Endothelial cell of umbilical vein (primary cell): ENCODE data around the gene TIMM8B. TPM values are rescaled to one million over a fixed set of nuclear protein-coding genes. Genes with fewer than 3 reads are reported as not detected.

Experiments
- BruUV-seq: library from RNA; stranded (reverse); fragments of 400-500 nt; replicated peaks from 2 replicates; lab custom pipeline; 2021; lab: Mats Ljungman, UMichigan
- CTCF ChIA-PET: fragments of 300-600, 350-600 bp; sonication (Branson Sonifier 250); formaldehyde crosslinking; loops from one replicate; lab custom pipeline; 2021; ENCODE audit warnings: antibody characterized with exemption, inconsistent platforms; lab: Charles Lee
- POLR2A ChIA-PET: fragments of 300-600, 350-600 bp; sonication (Branson Sonifier 250); formaldehyde crosslinking; loops from one replicate; lab custom pipeline; 2021; ENCODE audit warnings: antibody characterized with exemption, inconsistent platforms; lab: Charles Lee
- DNase-seq: peaks from one replicate; pipeline ENCODE4 v3.0.0-alpha.2; 2011; ENCODE audit warnings: low read depth, low spot score
- FAIRE-seq: peaks from 2 replicates; lab custom pipeline; 2011; peaks lifted over from hg19 to GRCh38; lab: Jason Lieb, UNC
- H2AFZ ChIP-seq: 2 replicates; pipeline ENCODE4 v1.6.0; 2012; ENCODE audit warnings: low read depth, low read length, control low read depth, inconsistent platforms
- H3K27ac ChIP-seq: 2 replicates; pipeline ENCODE4 v1.5.1; 2011; ENCODE audit warnings: low read depth, mild to moderate bottlenecking, control low read depth, low read length, moderate library complexity; ENCODE audit not compliant: insufficient read depth
- H3K27me3 ChIP-seq, 2 experiments: 2 replicates each; pipeline versions ENCODE4 v1.6.0 to v1.6.1; 2011; ENCODE audit warnings: low read length in 2 of 2, mixed read lengths in 1 of 2; ENCODE audit not compliant: control insufficient read depth in 2 of 2, insufficient read depth in 2 of 2
- H3K36me3 ChIP-seq, 2 experiments: 2 replicates in 1 of 2; 3 replicates in 1 of 2; pipeline ENCODE4 v1.5.1; 2011; ENCODE audit warnings: low read length in 2 of 2, mild to moderate bottlenecking in 1 of 2, moderate library complexity in 1 of 2; ENCODE audit not compliant: control insufficient read depth in 2 of 2, insufficient read depth in 2 of 2; ENCODE audit errors: extremely low read depth in 1 of 2
- H3K4me1 ChIP-seq: 3 replicates; pipeline ENCODE4 v1.5.1; 2011; ENCODE audit warnings: mild to moderate bottlenecking, low read length; ENCODE audit not compliant: control insufficient read depth, insufficient read depth; ENCODE audit errors: extremely low read depth
- H3K4me2 ChIP-seq: 2 replicates; pipeline ENCODE4 v1.6.1; 2011; ENCODE audit warnings: low read length, control low read depth, mixed read lengths; ENCODE audit not compliant: insufficient read depth
- H3K4me3 ChIP-seq, 3 experiments: fragments of 200-600 bp in 1 of 3; sonication (generic), shearing (Covaris generic) in 1 of 3; replicated peaks in 1 of 3; 2 replicates each; pipeline ENCODE4 v1.5.1; 2011 to 2016; ENCODE audit warnings: control low read depth in 3 of 3, low read length in 3 of 3, mild to moderate bottlenecking in 2 of 3, inconsistent platforms in 1 of 3, low read depth in 1 of 3, moderate library complexity in 1 of 3; ENCODE audit not compliant: insufficient read depth in 1 of 3
- H3K79me2 ChIP-seq: 2 replicates; pipeline ENCODE4 v1.6.0; 2012; ENCODE audit warnings: low read length, inconsistent platforms; ENCODE audit not compliant: control insufficient read depth, insufficient read depth
- H3K9ac ChIP-seq: replicated peaks from 2 replicates; pipeline ENCODE3; 2011; ENCODE audit warnings: low read length, control low read depth; ENCODE audit not compliant: insufficient read depth; ENCODE audit errors: extremely low read depth
- H3K9me1 ChIP-seq: replicated peaks from 3 replicates; pipeline ENCODE4 v1.6.0; 2011; ENCODE audit warnings: mild to moderate bottlenecking, low read length; ENCODE audit not compliant: control insufficient read depth, insufficient read depth; ENCODE audit errors: extremely low read depth
- H3K9me3 ChIP-seq: replicated peaks from 2 replicates; pipeline ENCODE4 v1.5.1; 2012; ENCODE audit warnings: low read length, inconsistent platforms; ENCODE audit not compliant: control insufficient read depth, insufficient read depth
- H4K20me1 ChIP-seq: replicated peaks from 2 replicates; pipeline ENCODE3; 2011; ENCODE audit warnings: mild to moderate bottlenecking, low read length; ENCODE audit not compliant: control insufficient read depth, insufficient read depth; ENCODE audit errors: extremely low read depth
- CTCF ChIP-seq, 2 donors: IDR thresholded peaks; 1 replicate in 1 of 2; 2 replicates in 1 of 2; pipeline ENCODE4 v1.5.1; 2011; ENCODE audit warnings: low read length in 2 of 2, mild to moderate bottlenecking in 2 of 2, moderate library complexity in 2 of 2, control low read depth in 1 of 2, inconsistent platforms in 1 of 2, low read depth in 1 of 2; ENCODE audit not compliant: insufficient read depth in 1 of 2; ENCODE audit errors: extremely low read depth in 1 of 2
- MAX ChIP-seq: IDR thresholded peaks from 2 replicates; pipeline ENCODE4 v1.6.1; 2011; ENCODE audit not compliant: insufficient read depth, insufficient read length
- dilution Hi-C: fragments of 300-500 bp; cut with MboI; formaldehyde crosslinking; loops from one replicate; pipeline ENCODE4 v1.15.0; 2019; ENCODE audit warnings: low sequenced_read_pairs; ENCODE audit not compliant: extremely low pct_ligation_motif_present
- intact Hi-C: fragments of 100-400 bp; cut with micrococcal nuclease; formaldehyde crosslinking; loops from one replicate; pipeline ENCODE4 v1.10.0; 2022
- polyA plus RNA-seq, 4 experiments: library from polyadenylated mRNA; depleted of rRNA in 3 of 4; stranded (reverse) in 3 of 4; unstranded in 1 of 4; fragments of >200 nt; gene quantifications; 2 replicates each; pipeline versions ENCODE4 v1.2.1 to v1.2.3, GENCODE V29; 2011 to 2012; ENCODE audit warnings: missing spikeins in 1 of 4
- total RNA-seq: library from RNA; stranded (reverse); gene quantifications from 2 replicates; pipeline ENCODE4 v1.2.3, GENCODE V29; 2021

Gene TIMM8B
- total and polyA plus RNA-seq, 2 donors (not counting 3 experiments of a cell fraction or from before 2014, with no cell fraction given): 77.0 to 110 TPM

- no TSS peak for BruUV-seq
- Histone ChIP-seq H3K9me3 (no peaks in the 10 kb centered on the region), H3K9me1 (no peaks in the 10 kb centered on the region), H4K20me1 (no peaks in the 10 kb centered on the region), H2AFZ (no peak overlapping the region), H3K27me3 (no peaks in the 10 kb centered on the region), H3K9ac (no peak overlapping the region), H3K4me3 (no peak overlapping the region), H3K4me2 (no peak overlapping the region), H3K36me3 (no peaks in the 10 kb centered on the region), H3K4me1 (no peaks in the 10 kb centered on the region), H3K79me2 (no peaks in the 10 kb centered on the region), H3K27ac (no peak overlapping the region)
- DNase-seq: peak; percentile 39
- TF ChIP-seq MAX: no peak
- peak; percentile 41 to 65 for TF ChIP-seq CTCF (IDR thresholded peaks at IDR 0.05; ENCODE audit: extremely low read depth in 1 of 2, insufficient read depth in 1 of 2, low read depth in 1 of 2, low read length in 2 of 2)
- POLR2A ChIA-PET: interaction anchor here (0.7 kb wide), 1 partner anchor 243 kb away, joined by 11 read pairs; the partner anchor contains the start of gene ALG9
- dilution Hi-C loops: no loop called here
- intact Hi-C loops: loop anchor here (1.0 kb wide), 4 partner anchors 44 to 167 kb away; partner anchors contain the start of gene BCO2
- peak; percentile 84 for FAIRE-seq
- CTCF ChIA-PET: interaction anchor here (0.5 to 6.6 kb wide), 41 partner anchors 8 to 1709 kb away, joined by 3 to 150 read pairs (median 4); partner anchors contain the start of genes BCO2, IL18, SDHD and TIMM8B
These were observed 27.2 kb upstream of the TIMM8B start for GRCh38 chr11:112113539-112114457.
